Brain microvascular endothelial cell (primary cell): ENCODE results near the gene SUMF1.

Experiments
- DNase-seq: peaks from one replicate; pipeline ENCODE4 v3.0.0-alpha.2; 2020
- H3K27ac ChIP-seq: fragments of 250-450 bp; sonication (Bioruptor Pico); 2 replicates; pipeline ENCODE4 v1.5.1; 2020; ENCODE audit warnings: mild to moderate bottlenecking, moderate library complexity
- H3K27me3 ChIP-seq: fragments of 250-450 bp; sonication (Bioruptor Pico); replicated peaks from 2 replicates; pipeline ENCODE4 v1.5.1; 2020; ENCODE audit warnings: mild to moderate bottlenecking
- H3K36me3 ChIP-seq: fragments of 250-450 bp; sonication (Bioruptor Pico); replicated peaks from 2 replicates; pipeline ENCODE4 v1.5.1; 2020; ENCODE audit warnings: mild to moderate bottlenecking
- H3K4me3 ChIP-seq: 2 replicates; pipeline ENCODE4 v1.5.1; 2011; ENCODE audit warnings: low read depth, mild to moderate bottlenecking, control low read depth, low read length, moderate library complexity
- in situ Hi-C: cut with HindIII; loops from 2 replicates; pipeline ENCODE4 v1.10.0; 2017; ENCODE audit warnings: low sequenced_read_pairs, low pct_ligation_motif_present
- TF ChIP-seq, protein P1 (sequence below): IDR thresholded peaks from 2 replicates; pipeline ENCODE4 v1.5.1; 2011; ENCODE audit warnings: low read depth, mild to moderate bottlenecking, moderate library complexity, low read length, control low read depth, inconsistent platforms; ENCODE audit errors: missing control alignments

The SUMF1 gene

DNA sequence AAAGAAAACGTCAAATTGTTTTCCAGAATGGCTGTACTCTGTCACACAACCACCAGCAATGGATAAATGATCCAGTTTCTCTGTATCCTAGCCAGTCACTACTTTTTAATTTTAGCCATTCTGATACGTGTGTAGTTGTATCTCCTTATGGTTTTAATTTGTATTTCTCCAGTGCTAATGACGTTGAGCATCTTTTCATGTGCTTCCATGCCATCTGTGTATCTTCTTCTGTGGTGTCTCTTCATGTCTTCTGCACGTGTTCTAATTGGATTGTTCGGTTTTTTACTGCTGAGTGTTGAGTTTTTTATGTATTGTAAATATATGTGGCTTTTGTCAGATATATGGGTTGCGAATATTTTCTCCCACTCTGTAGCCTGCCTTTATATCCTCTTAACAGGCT lies 81.9 kb downstream of the SUMF1 start:
- Histone ChIP-seq H3K27ac (no peak overlapping the region), H3K36me3 (no peaks in the 10 kb centered on the region), H3K4me3 (no peak overlapping the region), H3K27me3 (no peaks in the 10 kb centered on the region)
- no peak for DNase-seq
- in situ Hi-C loops: no loop called here
- TF ChIP-seq, protein P1, sequence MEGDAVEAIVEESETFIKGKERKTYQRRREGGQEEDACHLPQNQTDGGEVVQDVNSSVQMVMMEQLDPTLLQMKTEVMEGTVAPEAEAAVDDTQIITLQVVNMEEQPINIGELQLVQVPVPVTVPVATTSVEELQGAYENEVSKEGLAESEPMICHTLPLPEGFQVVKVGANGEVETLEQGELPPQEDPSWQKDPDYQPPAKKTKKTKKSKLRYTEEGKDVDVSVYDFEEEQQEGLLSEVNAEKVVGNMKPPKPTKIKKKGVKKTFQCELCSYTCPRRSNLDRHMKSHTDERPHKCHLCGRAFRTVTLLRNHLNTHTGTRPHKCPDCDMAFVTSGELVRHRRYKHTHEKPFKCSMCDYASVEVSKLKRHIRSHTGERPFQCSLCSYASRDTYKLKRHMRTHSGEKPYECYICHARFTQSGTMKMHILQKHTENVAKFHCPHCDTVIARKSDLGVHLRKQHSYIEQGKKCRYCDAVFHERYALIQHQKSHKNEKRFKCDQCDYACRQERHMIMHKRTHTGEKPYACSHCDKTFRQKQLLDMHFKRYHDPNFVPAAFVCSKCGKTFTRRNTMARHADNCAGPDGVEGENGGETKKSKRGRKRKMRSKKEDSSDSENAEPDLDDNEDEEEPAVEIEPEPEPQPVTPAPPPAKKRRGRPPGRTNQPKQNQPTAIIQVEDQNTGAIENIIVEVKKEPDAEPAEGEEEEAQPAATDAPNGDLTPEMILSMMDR: no peak

DNA sequence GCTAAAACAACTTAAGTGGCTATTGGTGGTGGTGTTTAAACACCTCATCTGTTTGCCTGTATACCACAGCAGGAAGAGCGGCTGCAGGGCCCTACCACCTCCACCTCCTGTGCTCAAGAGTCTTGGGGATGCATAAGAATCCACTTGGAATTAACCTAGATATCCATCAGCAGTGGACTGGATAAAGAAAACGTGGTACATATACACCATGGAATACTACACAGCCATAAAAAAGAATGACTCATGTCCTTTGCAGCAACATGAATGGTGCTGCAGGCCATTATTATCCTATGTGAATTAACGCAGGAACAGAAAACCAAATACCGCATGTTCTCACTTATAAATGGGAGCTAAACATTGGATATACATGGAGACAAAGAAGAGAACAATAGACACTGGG lies 87.1 kb downstream of the SUMF1 start:
- TF ChIP-seq, protein P1: no peak
- in situ Hi-C loops: no loop called here
- Histone ChIP-seq H3K36me3 (no peaks in the 10 kb centered on the region), H3K27me3 (no peaks in the 10 kb centered on the region), H3K27ac (no peak overlapping the region), H3K4me3 (no peak overlapping the region)
- no peak for DNase-seq

DNA sequence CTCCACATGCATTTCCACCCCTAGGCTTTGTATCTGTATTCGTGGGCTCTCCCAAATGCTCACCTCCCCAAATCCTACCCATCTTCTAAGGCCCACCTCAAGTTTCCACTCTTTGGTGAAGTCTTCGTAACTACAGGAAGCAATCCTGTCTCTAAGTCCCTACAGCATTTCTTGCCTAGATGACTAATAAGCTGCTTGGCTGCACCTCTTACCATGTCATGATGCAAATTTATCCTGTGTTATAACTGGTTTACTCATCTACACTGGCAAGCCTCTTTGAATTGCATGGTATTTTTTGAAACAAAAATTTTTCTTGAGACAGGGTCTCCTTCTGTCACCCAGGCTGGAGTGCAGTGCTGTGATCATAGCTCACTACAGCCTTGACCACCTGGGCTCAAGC lies 90.6 kb downstream of the SUMF1 start:
- TF ChIP-seq, protein P1: no peak

DNA sequence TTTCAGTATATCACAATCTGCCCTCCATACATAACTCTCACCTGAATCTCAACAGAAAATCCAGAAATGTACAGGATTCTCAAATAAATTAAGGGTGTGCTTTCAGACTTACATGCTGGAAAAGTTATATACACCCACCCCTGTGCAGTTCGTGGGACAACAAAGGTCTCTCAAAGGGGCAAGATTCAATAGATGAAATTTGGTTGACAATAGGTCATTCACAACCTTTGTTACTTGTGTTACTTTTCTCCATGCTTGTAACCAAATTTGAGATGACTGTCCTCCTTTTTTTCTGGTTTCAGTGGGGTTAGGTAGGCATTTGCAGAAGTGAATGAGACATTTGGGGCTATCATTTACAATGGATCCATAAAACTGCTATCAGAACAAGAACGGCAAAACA lies 91.2 kb downstream of the SUMF1 start:
- Histone ChIP-seq H3K36me3 (no peaks in the 10 kb centered on the region), H3K4me3 (no peak overlapping the region), H3K27me3 (no peaks in the 10 kb centered on the region), H3K27ac (no peak overlapping the region)
- no peak for DNase-seq
- TF ChIP-seq, protein P1: no peak
- in situ Hi-C loops: no loop called here

More for the DNA sequence above, 90.6 kb downstream of the SUMF1 start:
- Histone ChIP-seq H3K27ac (no peak overlapping the region), H3K27me3 (no peaks in the 10 kb centered on the region), H3K4me3 (no peak overlapping the region), H3K36me3 (no peaks in the 10 kb centered on the region)
- in situ Hi-C loops: no loop called here
- no peak for DNase-seq

DNA sequence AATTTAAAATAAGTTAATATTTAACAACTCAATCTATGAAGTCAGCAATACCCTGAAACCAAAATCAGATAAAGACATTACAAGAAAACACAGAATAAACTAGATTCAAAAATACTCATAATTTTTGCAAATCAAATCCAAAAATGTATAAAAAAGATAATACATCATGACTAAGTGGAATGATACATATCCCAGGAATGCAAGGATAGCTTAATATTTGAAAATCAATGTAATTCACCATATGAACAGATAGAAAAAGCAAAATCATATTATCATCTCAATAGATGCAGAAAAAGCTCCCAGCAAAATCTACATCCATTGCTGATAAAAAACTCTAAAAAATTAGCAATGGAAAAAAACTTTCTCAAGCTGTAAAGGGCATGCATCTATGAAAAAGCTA lies 93.4 kb downstream of the SUMF1 start:
- no peak overlapping the region for H3K4me3 ChIP-seq
- in situ Hi-C loops: no loop called here
- TF ChIP-seq, protein P1: no peak
- H3K27ac ChIP-seq: no peak overlapping the region
- H3K36me3 ChIP-seq: no peaks in the 10 kb centered on the region
- no peaks in the 10 kb centered on the region for H3K27me3 ChIP-seq
- DNase-seq: no peak

DNA sequence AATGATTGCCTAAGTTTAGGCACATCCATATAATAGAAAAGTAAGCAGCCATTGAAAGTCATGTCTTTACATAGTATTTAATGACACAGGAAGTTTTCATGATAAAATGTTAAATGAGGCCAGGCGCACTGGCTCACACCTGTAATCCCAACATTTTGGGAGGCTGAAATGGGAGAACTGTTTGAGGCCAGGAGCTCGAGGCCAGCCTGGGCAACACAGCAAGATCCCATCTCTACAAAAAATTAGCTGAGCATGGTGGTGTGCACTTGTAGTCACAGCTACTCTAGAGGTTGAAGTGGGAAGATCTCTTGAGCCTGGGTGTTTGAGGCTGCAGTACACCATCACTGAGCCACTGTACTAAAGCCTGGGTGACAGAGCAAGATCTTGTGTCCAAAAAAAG lies 104.5 kb downstream of the SUMF1 start:
- Histone ChIP-seq H3K27ac (no peak overlapping the region), H3K27me3 (no peaks in the 10 kb centered on the region), H3K36me3 (no peaks in the 10 kb centered on the region), H3K4me3 (no peak overlapping the region)
- in situ Hi-C loops: no loop called here
- DNase-seq: no peak
- TF ChIP-seq, protein P1: no peak
